DND-41 (cell line): Measurements from ENCODE around the gene C16orf78.

Source experiments
- CTCF ChIP-seq: IDR thresholded peaks from 2 replicates; pipeline ENCODE4 v1.5.1; 2012; ENCODE audit warnings: borderline replicate concordance, low read length, moderate library complexity, mild to moderate bottlenecking; ENCODE audit not compliant: poor library complexity, severe bottlenecking; ENCODE audit errors: extremely low read depth
- EZH2 ChIP-seq: IDR thresholded peaks from 3 replicates; pipeline ENCODE4 v1.6.1; 2012; ENCODE audit warnings: borderline replicate concordance, low read depth, mild to moderate bottlenecking, moderate library complexity, low read length, inconsistent platforms; ENCODE audit not compliant: severe bottlenecking

GRCh38 chr16:49399594-49400364 lies 26.2 kb downstream of the C16orf78 start:
- TF ChIP-seq CTCF (no peak), EZH2 (no peak)
